AG09309 (cell line): ENCODE data around the gene PPP6R2.

Experiments used
- DNase-seq: peaks from one replicate; pipeline ENCODE4 v3.0.0-alpha.2; 2010; ENCODE audit warnings: low read depth
- H3K4me3 ChIP-seq: 2 replicates; pipeline ENCODE4 v1.5.1; 2011; ENCODE audit warnings: mild to moderate bottlenecking, low read depth, low read length, moderate library complexity; ENCODE audit not compliant: control insufficient read depth
- TF ChIP-seq, protein P1 (sequence below): IDR thresholded peaks from 2 replicates; pipeline ENCODE4 v1.5.1; 2011; ENCODE audit warnings: mild to moderate bottlenecking, low read depth, low read length, inconsistent platforms; ENCODE audit not compliant: insufficient read depth, control insufficient read depth; ENCODE audit errors: missing control alignments

Gene PPP6R2

DNA sequence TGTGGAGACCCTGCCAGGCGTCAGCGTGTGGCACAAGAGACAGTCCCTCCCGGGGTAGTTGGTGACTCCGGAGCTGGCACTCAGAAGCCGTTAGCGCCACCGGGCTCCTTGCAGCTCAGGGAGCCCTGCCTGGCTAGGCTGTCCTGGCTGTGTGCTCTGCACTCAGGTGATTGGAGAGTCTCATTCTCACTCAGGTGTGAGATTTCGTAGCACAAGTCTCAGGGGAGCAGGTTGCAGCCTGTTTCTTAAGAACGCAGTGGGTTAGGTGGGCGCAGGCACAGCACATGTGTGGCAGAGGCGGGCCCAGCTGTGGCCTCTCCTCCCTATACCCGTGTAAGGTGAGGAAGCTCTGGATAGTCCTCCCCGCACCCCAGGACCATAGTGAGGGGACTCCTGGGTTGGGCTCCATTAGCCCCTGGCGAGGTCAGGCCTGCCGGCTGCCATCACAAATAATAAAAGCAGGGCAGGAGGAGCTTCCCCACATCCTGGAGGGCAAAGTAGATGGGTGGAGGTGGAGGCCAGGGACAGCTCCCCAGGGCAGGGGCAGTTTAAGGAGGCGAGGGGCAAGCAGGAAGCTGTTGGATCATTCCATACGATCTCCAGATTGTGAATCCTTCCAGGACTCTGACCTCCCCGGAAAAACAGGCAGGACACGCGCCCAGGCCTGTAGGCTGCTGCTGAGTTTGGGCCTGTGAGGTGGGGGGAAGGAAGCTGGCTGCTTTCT is 92.3 kb downstream of the PPP6R2 start:
- TF ChIP-seq, protein P1, sequence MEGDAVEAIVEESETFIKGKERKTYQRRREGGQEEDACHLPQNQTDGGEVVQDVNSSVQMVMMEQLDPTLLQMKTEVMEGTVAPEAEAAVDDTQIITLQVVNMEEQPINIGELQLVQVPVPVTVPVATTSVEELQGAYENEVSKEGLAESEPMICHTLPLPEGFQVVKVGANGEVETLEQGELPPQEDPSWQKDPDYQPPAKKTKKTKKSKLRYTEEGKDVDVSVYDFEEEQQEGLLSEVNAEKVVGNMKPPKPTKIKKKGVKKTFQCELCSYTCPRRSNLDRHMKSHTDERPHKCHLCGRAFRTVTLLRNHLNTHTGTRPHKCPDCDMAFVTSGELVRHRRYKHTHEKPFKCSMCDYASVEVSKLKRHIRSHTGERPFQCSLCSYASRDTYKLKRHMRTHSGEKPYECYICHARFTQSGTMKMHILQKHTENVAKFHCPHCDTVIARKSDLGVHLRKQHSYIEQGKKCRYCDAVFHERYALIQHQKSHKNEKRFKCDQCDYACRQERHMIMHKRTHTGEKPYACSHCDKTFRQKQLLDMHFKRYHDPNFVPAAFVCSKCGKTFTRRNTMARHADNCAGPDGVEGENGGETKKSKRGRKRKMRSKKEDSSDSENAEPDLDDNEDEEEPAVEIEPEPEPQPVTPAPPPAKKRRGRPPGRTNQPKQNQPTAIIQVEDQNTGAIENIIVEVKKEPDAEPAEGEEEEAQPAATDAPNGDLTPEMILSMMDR, result no peak
- no peak overlapping the region for H3K4me3 ChIP-seq
- DNase-seq, result no peak

DNA sequence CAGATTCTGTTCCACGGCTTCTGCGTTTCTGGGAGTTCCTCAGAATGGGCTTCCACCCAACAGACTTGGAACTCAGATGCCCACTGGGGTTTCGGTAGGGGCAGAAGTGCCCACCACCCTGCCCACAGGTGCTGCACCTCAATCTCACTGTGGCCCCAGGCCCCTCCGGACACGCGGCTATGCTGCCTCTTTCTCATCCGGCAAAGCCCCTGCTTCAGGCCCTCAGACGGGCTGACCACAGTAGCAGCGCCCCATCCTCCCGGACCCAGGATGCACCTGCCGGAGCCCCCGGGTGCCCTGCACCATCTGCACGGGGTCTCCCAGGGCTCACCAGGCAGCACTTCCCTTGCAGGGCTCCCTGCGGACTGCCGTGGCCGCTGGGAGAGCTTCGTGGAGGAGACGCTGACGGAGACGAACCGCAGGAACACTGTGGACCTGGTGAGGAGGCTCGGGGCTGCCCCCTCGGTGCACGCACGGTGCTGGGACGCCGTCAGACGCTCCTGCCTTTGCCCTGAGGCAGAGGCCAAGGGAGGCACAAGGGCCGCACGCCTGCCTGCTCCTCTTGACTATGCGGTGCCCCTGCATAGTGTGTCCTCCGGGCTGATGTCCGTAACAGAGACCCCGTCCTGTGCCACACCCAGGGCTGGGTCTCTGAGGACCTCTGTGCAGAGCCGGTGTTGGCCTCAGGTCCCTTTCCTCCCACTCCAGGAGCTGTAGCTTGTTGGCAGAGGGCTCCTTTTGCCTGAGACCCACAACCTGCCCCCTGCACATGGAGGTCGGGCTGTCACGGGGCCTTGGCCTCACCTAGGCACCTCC is 93.1 kb downstream of the PPP6R2 start:
- TF ChIP-seq, protein P1, result no peak
- H3K4me3 ChIP-seq, result no peak overlapping the region
- no peak for DNase-seq

DNA sequence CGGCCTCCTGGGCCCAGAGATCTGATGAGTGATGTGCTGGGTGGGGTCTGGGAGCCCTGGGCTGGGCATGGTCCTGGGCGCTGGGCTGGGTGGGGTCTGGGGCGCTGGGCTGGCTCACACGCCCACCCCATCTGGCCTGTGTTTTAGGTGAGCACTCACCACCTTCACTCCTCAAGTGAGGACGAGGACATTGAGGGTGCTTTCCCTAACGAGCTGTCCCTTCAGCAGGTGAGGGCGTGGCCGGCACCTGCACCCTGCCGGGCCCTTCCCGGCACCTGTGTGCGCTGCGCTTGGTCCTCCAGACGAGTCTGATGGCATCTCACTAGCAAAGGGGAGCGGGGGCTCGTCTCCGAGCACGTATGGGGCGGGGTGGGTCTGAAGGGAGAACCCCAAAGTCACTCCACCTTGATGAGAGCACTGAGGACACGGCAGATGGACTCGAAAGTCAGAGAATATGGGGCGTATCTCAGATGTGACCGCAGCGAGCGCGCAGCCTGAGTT is 93.8 kb downstream of the PPP6R2 start:
- TF ChIP-seq, protein P1, result no peak
- DNase-seq, result no peak
- H3K4me3 ChIP-seq, result no peak overlapping the region

DNA sequence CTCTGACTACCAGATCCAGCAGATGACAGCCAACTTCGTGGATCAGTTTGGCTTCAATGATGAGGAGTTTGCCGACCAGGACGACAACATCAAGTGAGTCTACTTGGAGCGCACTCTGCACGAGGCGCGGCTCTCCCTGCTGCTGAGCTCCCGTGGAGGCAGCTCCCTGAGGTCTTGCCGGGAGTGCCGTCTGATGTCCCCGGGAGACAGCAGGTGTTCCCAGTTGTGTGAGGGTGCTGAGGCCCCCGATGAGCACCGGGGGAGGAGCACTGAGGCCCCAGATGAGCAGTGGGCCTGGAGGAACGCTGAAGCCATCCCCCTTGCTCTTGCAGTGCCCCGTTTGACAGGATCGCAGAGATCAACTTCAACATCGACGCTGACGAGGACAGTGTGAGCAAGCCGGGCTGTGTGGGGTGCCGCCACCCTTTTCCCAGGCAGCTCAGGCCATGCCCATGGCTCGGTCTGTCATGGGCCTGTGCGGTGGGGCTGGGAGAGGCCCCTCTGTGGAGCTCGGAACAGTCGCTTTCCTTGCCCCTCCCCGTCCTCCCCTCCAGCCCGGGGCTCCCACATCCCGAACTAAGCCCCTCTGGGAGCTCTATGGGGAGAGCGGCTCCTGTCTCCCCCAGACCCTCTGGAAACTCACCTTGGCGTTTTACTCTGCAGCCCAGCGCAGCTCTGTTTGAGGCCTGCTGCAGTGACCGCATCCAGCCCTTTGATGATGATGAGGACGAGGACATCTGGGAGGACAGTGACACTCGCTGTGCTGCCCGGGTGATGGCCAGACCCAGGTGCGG is 94.6 kb downstream of the PPP6R2 start:
- no peak for DNase-seq
- TF ChIP-seq, protein P1, result no peak
- no peak overlapping the region for H3K4me3 ChIP-seq

DNA sequence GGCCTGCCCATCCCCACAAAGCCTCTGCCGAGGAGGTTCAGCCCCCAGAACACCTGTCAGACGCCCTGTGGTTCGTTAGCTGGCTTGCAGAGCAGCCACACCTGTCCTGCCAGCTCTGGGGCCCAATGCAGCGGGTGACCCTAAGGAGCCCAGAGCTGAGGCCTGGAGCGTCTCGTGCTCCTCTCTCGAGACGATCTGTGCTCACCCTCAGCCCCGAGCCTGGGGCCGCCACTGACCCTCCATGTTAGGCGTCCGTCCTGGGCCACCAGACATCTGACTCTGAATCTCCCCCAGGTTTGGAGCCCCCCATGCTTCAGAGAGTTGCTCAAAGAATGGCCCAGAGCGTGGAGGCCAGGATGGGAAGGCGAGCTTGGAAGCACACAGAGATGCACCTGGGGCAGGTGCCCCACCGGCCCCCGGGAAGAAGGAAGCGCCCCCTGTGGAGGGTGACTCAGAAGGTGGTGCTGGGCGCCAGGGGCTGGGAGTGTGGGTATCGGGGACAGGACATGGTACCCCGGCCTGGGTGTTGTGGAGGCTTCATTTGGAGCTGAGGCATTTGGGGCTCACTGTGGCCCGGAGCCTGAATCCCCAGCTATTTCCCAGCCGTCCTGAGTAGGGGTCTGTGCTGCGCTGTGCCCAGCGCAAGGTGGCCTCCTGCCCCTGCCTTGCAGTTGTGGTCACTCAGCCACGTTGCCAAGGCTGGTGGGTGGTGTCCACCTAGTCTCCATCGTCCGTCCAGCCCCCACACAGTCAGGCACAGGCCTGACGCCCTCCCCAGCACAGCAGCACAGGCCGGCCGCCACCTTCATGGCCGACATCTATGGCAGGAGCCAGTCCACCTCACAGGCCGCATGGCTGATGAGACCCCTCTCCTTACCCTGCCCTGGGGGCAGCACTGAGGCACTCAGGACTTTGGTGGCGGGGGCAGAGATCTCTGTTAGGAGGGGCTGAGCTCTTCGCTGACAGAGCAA is 95.5 kb downstream of the PPP6R2 start:
- DNase-seq, result no peak
- TF ChIP-seq, protein P1, result no peak
- no peak overlapping the region for H3K4me3 ChIP-seq
